GM10847 (cell line): ENCODE measurements around the gene LRRC72.

Experiments used
- POLR2A ChIP-seq: IDR thresholded peaks from 2 replicates; pipeline ENCODE4 v1.6.1; 2011; ENCODE audit not compliant: insufficient read length; ENCODE audit errors: extremely low read depth

LRRC72 gene

DNA sequence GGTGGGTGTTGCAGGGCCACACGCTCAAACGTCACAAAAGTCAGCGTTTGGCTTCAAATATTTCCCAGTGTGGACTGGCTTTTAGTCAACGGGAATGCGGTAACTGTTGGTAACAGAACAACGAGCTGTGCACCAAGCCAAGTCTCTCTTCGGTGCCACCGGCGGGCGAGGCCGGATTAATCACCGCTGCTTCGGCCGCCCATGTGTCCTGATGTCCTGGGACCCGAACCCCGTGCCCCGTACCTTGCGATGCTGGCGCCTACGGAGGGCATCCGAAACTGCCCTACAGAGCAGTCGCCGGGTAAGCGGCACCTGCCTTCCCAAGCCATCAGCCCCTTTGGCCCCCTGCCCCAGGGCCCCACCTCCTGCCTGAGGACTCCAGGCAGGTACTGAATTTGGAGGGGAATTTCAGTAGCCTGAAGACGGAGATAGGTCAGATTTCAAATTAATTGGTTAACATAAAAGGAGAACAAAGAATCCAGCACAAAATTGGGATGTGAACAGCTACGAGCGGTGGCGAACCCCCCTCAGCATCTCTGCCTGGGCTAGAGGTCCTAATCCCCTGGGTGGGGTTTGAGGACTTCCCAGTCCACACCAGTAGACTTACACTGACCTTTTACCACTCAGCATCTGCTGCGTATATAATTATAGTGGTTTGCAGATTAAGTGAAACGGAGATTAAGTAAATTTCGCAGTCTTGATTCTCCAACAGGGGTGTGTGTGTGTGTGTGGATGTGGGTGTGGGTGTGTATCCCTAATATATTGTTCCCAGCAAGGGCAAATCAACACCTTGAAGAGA is at the start of gene LRRC72:
TSS of gene LRRC72 (plus strand) at position 84 of the 799 bp plus-strand sequence. CDS start at position 212, 128 bp downstream.
- no peak for TF ChIP-seq POLR2A

GRCh38 chr7:16479161-16479560 is 47.5 kb upstream of the LRRC72 start:
- TF ChIP-seq POLR2A, result no peak

GRCh38 chr7:16479591-16479990 is 47.0 kb upstream of the LRRC72 start:
- TF ChIP-seq POLR2A, result no peak

- no peak for TF ChIP-seq POLR2A
Observed at GRCh38 chr7:16484453-16485158, 42.0 kb upstream of the LRRC72 start.

GRCh38 chr7:16491148-16491547 is 35.5 kb upstream of the LRRC72 start:
- TF ChIP-seq POLR2A, result no peak

DNA sequence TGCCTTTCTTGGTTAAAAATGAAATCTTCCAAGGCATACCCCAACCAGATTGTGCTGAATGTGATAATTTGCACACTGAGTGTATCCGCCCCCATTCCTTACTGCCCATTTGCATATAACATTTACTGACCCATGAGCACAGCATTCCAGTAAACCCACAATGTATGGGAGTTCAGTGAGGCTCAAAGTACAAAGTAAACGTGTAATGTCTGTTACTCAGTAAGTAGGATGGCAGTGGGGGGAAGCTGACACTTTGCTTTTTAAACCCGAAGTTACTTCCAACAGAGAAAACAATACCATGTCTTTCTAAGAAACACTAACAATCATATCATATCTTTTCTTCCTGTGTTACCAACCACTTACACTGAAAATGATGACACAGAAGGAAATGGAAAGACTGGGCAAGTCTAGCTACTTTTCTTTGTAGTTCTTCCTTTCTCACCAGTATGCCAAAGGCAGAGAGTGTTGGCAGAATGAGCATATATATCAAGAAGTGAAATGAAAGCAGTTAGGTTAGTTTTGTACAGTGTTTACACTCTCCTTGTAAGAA is 34.0 kb upstream of the LRRC72 start:
- no peak for TF ChIP-seq POLR2A

DNA sequence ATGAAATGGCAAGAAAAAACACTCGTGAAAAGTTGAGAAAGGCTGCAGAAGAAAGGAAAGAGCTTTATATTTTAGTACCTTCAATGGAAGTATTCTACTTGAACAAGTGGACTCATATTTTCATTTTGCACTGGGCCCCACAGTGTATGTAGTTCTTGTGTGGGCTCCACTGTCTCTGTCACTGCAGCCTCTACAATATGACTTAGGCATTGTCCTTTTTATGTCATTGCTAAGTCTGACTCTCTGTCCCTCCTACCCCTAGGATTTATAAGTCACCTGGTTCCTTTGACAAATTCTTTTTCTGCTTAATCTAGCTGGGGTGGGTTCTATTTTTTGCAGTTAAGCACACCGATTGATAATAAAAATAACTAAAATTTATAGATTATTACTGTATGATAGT is 33.4 kb upstream of the LRRC72 start:
- TF ChIP-seq POLR2A, result no peak

GRCh38 chr7:16494551-16494950 is 32.1 kb upstream of the LRRC72 start:
- no peak for TF ChIP-seq POLR2A

- TF ChIP-seq POLR2A, result no peak
Observed at GRCh38 chr7:16494955-16495719, 31.5 kb upstream of the LRRC72 start.

GRCh38 chr7:16498122-16498521 is 28.5 kb upstream of the LRRC72 start:
- no peak for TF ChIP-seq POLR2A

- no peak for TF ChIP-seq POLR2A
Observed at GRCh38 chr7:16502303-16502702, 24.3 kb upstream of the LRRC72 start.

DNA sequence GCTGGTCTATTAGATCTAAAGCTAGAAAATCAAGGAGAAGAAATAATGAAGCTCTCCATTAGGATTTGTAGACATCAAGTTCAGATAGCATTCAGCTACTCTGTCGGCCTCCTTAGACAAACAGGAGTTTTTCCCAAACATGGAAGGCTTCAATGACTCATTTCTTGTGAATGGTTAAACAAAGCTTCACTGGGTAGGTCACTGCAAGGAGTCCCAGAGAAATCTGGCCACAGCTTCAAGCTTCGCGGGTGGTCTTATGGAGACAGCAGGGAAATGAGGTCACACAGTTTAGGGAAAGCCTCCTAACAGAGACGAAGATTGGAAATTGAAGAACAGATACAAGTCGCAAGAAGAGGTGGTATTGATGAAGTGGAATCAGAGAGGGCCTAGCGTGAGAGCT is 22.6 kb upstream of the LRRC72 start:
- no peak for TF ChIP-seq POLR2A

- TF ChIP-seq POLR2A, result no peak
Observed at GRCh38 chr7:16509829-16510228, 16.8 kb upstream of the LRRC72 start.

DNA sequence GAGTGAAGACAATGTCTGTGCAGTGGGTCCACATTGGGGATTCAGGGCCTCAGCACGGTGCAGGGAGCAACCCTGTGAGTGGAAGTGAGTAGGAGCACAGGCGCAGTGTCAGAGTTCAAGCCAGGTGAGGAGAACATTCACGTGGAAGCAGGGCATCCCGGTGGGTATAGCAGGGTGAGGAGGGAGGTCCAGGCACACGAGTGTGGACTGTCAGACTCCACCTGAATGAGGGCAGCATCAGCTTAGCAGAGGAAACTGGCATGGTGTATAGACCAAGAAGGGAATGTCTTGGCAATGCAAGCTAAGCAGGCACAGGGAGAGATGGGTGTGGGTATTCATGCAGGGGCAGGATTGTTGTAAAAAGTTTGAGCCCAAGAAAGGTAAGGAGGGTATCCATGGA is 15.3 kb upstream of the LRRC72 start:
- TF ChIP-seq POLR2A, result no peak

GRCh38 chr7:16512097-16512496 is 14.5 kb upstream of the LRRC72 start:
- no peak for TF ChIP-seq POLR2A
